ENCODE results near the gene FBXO42.
A peak's percentile ranks its signal among the peaks of the same experiment; 100 is the strongest.

The FBXO42 gene

GRCh38 chr1:16208270-16208987, 143.9 kb downstream of the FBXO42 start:
- H3K4me3 ChIP-seq (ENCODE audit: low read depth, low read length, poor library complexity, severe bottlenecking): no peak overlapping the region
- TF ChIP-seq EZH2 (IDR thresholded peaks at IDR 0.05; ENCODE audit: borderline replicate concordance, low read length): no peak
- TF ChIP-seq, protein P1, sequence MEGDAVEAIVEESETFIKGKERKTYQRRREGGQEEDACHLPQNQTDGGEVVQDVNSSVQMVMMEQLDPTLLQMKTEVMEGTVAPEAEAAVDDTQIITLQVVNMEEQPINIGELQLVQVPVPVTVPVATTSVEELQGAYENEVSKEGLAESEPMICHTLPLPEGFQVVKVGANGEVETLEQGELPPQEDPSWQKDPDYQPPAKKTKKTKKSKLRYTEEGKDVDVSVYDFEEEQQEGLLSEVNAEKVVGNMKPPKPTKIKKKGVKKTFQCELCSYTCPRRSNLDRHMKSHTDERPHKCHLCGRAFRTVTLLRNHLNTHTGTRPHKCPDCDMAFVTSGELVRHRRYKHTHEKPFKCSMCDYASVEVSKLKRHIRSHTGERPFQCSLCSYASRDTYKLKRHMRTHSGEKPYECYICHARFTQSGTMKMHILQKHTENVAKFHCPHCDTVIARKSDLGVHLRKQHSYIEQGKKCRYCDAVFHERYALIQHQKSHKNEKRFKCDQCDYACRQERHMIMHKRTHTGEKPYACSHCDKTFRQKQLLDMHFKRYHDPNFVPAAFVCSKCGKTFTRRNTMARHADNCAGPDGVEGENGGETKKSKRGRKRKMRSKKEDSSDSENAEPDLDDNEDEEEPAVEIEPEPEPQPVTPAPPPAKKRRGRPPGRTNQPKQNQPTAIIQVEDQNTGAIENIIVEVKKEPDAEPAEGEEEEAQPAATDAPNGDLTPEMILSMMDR (IDR thresholded peaks at IDR 0.05; ENCODE audit: low read length): no peak
- H3K4me2 ChIP-seq (ENCODE audit: low read length): no peak overlapping the region

DNA sequence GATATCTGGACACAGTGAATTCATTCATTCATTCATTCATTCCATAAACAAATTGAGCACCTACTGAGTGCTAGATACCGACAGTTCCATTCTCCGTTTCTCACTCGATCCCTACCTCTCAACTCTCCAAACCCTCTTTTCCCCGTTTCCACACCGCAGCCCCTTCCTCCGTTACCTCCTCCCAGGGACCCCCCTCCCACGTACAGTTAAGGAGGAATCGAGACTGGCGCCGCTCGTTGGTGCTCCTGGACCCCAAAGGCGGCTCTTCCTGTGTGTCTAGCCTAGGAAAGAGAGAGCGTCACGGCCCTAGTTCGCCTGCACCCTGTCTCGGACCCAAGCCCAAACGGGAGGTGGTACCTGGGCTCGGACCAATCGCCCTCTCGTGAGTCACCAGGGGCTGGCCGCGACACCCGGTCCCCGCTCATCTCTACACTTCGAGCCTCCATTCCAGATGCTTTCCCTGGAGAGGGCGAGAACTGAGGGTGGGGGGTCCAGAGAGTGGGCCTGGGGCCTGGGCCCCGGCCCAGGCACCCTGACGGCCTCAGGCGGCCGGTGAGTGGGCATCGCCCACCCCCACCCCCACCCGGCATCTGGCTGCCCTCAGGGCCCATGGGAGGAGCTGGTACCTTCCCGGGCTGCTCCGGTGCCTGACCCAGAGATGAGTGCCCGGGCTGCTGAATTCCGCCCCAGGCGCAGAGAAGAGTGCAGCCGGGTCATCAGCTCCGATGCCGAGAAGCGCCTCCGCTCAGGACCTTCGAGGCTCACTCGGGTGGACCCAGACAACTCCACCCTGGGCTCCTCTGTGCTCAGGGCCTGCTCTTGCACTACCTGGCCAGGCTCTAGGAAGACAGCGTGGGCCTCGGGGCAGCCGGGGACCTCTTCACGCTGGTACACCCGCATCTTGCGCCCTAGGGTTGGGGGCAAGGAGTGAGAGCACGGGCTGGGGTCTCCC, 144.7 kb downstream of the FBXO42 start:
- H4K20me1 ChIP-seq (ENCODE audit: insufficient read depth, low read length): no peaks in the 10 kb centered on the region
- peak overlapping the region; percentile 75 for H3K9ac ChIP-seq (ENCODE audit: low read length)
- H3K36me3 ChIP-seq (ENCODE audit: insufficient read depth, low read length): no peaks in the 10 kb centered on the region
- H2AFZ ChIP-seq (ENCODE audit: low read length): no peak overlapping the region
- H3K4me2 ChIP-seq (ENCODE audit: low read length): peak overlapping the region; percentile 84
- no peak overlapping the region for H3K27ac ChIP-seq (ENCODE audit: low read depth, low read length, poor library complexity, severe bottlenecking)
- peaks cover 9% of the 10 kb centered on the region; the same call in 1 of the 2 replicates for H3K27me3 ChIP-seq (ENCODE audit: insufficient read depth, low read length)
- H3F3A ChIP-seq (ENCODE audit: insufficient read depth, low read length): no peaks in the 10 kb centered on the region
- H3K9me3 ChIP-seq (ENCODE audit: low read length): no peaks in the 10 kb centered on the region
- H3K9me2 ChIP-seq (ENCODE audit: low read depth, low read length): no peaks in the 10 kb centered on the region
- peaks cover 5% of the 10 kb centered on the region for H3K4me1 ChIP-seq (ENCODE audit: insufficient read depth, low read length, severe bottlenecking)
- TF ChIP-seq, protein P1 (IDR thresholded peaks at IDR 0.05; ENCODE audit: low read length): no peak
- TF ChIP-seq EZH2 (IDR thresholded peaks at IDR 0.05; ENCODE audit: borderline replicate concordance, low read length): no peak
- peak overlapping the region; percentile 75 for H3K4me3 ChIP-seq (ENCODE audit: low read depth, low read length, poor library complexity, severe bottlenecking)
- no peaks in the 10 kb centered on the region for H3K79me2 ChIP-seq (ENCODE audit: insufficient read depth, low read length)

More at GRCh38 chr1:16208270-16208987, 143.9 kb downstream of the FBXO42 start:
- no peaks in the 10 kb centered on the region for H3K9me2 ChIP-seq (ENCODE audit: low read depth, low read length)
- H2AFZ ChIP-seq (ENCODE audit: low read length): no peak overlapping the region
- no peaks in the 10 kb centered on the region for H4K20me1 ChIP-seq (ENCODE audit: insufficient read depth, low read length)
- H3K79me2 ChIP-seq (ENCODE audit: insufficient read depth, low read length): no peaks in the 10 kb centered on the region
- peaks cover 9% of the 10 kb centered on the region; the same call in 1 of the 2 replicates for H3K27me3 ChIP-seq (ENCODE audit: insufficient read depth, low read length)
- peaks cover 5% of the 10 kb centered on the region for H3K4me1 ChIP-seq (ENCODE audit: insufficient read depth, low read length, severe bottlenecking)
- no peaks in the 10 kb centered on the region for H3K9me3 ChIP-seq (ENCODE audit: low read length)
- H3F3A ChIP-seq (ENCODE audit: insufficient read depth, low read length): no peaks in the 10 kb centered on the region
- H3K9ac ChIP-seq (ENCODE audit: low read length): no peak overlapping the region
- no peak overlapping the region for H3K27ac ChIP-seq (ENCODE audit: low read depth, low read length, poor library complexity, severe bottlenecking)
- no peaks in the 10 kb centered on the region for H3K36me3 ChIP-seq (ENCODE audit: insufficient read depth, low read length)

GRCh38 chr1:16206547-16207317, 145.5 kb downstream of the FBXO42 start:
- Histone ChIP-seq H3K9me2 (ENCODE audit: low read depth, low read length) (no peaks in the 10 kb centered on the region), H3K27ac (ENCODE audit: low read depth, low read length, poor library complexity, severe bottlenecking) (no peak overlapping the region), H3K4me1 (ENCODE audit: insufficient read depth, low read length, severe bottlenecking) (peaks cover 5% of the 10 kb centered on the region), H3K27me3 (ENCODE audit: insufficient read depth, low read length) (peaks cover 9% of the 10 kb centered on the region; the same call in 1 of the 2 replicates), H3K79me2 (ENCODE audit: insufficient read depth, low read length) (no peaks in the 10 kb centered on the region), H3K9ac (ENCODE audit: low read length) (peak overlapping the region; percentile 75), H2AFZ (ENCODE audit: low read length) (no peak overlapping the region), H3K36me3 (ENCODE audit: insufficient read depth, low read length) (no peaks in the 10 kb centered on the region), H4K20me1 (ENCODE audit: insufficient read depth, low read length) (no peaks in the 10 kb centered on the region), H3K4me3 (ENCODE audit: low read depth, low read length, poor library complexity, severe bottlenecking) (peak overlapping the region; percentile 75), H3F3A (ENCODE audit: insufficient read depth, low read length) (no peaks in the 10 kb centered on the region), H3K4me2 (ENCODE audit: low read length) (peak overlapping the region; percentile 84), H3K9me3 (ENCODE audit: low read length) (no peaks in the 10 kb centered on the region)
- TF ChIP-seq, protein P1 (IDR thresholded peaks at IDR 0.05; ENCODE audit: low read length): no peak
- no peak for TF ChIP-seq EZH2 (IDR thresholded peaks at IDR 0.05; ENCODE audit: borderline replicate concordance, low read length)

Measured in OCI-LY1 (cell line).